Hematopoietic multipotent progenitor cell treated with erythropoietin and hydrocortisone succinate and interleukin-3 and kit ligand, for 8 days (in vitro differentiated cells): Measurements from ENCODE around the gene UBE2J2.

Experiments used
- DNase-seq: peaks from one replicate; pipeline ENCODE4 v3.0.0-alpha.2; 2015

The UBE2J2 gene

DNA sequence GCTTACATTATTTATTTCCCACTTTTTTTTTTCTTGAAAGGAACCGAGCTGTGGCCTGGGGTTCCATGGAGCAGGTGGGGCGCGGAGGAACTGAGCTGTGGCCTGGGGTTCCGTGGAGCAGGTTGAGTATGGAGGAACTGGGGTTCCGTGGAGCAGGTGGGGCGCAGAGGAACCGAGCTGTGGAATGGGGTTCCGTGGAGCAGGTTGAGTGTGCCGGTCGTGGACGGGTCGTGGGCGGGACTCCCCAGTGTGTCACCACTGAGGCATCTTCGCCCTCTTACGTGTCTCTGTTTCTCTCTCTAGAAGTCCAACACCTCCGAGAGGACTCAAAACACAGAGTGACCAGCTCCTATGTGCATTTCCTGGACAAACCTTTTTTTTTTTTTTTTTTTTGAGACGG, 5.4 kb upstream of the UBE2J2 start:
- DNase-seq = no peak

DNA sequence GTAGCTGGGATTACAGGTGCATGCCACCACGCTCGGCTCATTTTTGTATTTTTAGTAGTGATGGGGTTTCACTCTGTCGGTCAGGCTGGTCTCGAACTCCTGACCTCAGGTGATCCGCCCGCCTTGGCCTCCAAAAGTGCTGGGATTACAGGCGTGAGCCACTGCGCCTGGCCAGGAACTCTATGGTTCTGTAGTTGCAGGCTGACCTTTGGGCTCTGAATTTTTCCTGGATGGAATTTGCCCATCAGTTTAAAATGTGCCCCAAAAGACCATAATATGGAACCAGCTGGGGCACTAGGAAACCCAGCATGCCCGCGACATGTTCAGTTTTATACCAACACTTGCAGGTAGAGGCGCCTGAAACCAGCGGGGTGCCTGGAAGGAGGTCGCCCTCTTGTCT, 5.0 kb upstream of the UBE2J2 start:
- DNase-seq = no peak

DNA sequence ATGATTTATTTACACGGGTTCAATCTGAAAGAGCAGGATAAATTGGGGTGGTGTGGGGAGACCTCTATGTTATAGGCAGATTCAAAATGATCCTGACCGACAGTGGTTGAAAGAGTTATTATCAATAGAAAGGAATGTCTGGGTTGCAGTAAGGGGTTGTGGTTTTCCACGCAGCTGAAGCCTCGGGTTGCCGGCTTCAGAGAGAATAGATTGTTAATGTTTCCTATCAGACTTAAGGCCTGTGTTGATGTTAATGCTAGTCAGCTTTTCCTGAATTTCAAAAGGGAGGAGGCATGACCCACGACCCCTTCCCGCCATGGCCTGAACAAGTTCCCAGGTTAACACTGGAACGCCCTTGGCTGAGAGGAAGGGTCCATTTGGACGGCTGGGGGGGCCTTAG, 2.2 kb upstream of the UBE2J2 start:
- DNase-seq = no peak

DNA sequence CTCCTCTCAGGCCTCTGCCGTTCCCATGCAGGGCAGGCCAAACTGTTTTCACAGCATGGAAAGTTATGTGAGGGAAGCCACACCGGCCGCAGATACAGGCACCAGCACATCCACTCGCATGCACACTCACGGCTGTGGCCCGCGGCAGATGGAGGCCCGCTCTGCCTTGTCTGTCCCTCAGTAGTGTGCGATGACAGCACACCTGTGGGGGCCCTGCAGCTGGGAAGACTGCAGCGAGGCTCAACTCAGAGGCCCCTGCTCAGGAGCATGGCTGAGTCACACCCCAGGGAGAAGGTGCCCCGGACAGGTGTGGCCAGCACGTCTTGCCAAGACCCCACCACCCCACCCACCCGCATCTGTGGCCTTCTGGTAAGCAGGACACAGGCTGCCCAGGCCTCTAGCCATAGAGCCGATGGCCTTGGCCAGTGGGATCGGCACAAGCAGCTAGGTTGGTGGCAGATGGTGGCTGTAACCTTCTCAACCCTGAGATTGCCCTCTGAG, 1.3 kb upstream of the UBE2J2 start:
- DNase-seq = no peak

DNA sequence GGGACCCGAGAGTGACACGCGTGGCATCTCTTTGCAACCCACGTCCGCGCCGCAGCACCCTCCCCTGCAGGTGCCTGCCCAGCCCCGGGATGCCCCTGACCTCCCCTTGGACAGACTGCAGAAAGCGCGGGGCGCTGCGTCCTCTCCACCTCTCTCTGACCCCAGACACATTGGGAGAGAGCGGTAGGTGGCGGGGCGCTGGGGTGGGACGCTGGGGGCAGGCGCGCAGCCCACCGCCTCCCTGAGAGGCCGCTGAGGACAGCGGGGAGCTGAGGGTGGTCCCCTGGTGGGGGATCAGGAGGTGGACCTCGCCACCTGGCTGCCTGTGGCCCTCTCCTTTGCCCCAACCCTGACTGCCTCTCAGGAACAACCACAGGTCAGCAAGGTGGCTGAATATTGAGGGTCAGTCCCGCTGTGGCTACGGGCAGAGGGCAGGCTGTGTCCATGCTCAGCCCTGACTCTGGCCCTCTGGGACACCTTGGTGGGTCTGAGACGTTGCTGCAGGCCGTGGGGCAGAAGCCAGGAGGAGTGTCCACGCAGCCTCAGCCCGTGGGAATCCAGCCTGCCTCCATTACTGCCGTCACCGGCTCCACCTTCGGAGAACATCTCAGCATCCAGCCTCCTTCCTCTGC, 761 bp upstream of the UBE2J2 start:
- no peak for DNase-seq

DNA sequence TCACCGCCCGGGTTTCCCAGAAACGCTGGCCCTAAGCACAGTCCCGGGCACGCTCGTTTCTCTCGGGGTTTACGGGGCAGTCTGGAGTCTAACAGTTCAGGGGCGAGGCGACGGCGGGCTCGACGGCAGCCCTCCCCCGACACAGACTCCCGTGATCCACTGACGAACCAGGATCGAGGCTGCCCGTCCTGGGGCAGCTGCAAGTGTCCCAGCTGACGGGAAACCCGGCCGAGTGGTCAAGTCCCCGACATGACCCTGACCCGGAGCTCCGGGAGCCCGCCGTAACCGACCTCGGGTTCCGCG, 494 bp downstream of the UBE2J2 start:
- DNase-seq = no peak

DNA sequence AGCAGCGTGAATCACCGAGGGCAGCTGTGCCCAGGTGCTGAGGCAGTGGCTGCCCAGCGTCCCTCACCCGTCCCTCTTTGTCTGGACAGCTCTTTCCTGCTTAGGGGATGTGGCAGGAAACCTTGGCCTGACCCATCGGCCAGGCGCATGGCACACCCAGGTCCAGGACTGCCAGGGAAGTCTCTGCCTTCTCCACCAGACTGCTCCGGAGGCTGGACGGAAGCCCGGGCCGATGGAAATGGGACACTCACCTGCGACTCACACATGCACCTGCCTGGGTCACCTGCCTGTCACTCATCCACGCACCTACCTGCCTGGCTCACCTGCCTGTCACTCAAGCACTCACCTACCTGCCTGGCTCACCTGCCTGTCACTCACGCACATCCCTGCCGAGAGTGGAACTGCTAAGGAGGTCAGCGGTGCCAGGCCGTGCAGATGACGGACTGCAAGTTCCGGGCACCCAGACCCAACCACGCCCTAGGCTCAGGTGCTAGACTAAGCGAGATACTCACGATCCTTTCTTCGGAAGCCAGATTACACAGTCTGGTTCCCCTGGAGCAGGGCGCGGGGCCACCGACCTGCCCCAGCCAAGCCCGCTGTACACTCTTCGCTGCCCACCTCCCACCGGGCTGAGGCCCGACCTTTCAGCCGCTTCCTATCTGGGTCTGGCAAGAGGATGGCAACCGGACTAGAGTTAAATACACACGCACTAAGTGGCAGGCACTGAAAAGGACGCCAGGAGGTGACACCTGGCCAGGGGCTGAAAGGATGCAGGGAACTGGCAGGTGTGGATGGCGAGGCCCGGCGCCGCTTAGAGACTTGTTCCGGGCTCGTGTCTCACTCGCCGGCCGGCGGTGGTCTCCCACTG, 1.1 kb downstream of the UBE2J2 start:
- no peak for DNase-seq

DNA sequence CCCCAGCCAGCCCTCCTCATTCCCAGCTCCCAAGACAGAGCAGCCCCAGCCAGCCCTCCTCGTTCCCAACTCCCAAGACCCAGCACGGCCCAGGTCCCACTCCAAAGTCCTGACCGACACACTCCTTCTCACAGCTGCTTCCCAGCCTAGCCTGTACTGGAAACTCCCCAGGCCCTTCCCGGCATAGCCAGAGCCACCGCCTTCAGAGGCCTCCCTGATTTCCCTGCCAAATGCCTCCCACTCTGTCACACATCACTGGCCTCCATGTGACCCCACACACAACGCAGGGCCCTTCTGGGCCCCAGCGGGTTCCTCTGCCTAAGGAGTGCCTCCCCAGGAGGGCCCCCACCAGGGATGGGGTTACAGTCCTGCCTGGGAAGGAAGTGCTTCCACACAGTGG, 2.8 kb downstream of the UBE2J2 start:
- no peak for DNase-seq

DNA sequence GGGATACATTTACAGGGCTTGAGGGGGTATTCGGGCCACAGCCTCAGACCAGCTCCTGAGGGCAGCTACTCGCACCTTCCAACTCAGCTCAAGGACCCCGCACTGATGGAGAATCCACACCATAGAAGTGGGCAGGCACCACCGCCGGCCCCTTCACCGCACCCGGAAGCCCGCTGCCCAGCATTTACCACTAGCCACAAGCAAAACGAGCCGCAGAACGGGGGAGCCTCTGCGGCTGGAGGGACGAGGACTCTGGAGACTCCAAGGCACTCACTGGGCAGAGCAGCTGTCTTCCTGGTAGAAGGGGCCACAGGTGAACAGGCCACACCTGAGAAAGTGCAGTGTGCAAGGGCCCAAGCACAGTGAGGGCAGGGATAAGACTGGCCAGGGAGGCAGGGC, 5.4 kb downstream of the UBE2J2 start:
- no peak for DNase-seq

DNA sequence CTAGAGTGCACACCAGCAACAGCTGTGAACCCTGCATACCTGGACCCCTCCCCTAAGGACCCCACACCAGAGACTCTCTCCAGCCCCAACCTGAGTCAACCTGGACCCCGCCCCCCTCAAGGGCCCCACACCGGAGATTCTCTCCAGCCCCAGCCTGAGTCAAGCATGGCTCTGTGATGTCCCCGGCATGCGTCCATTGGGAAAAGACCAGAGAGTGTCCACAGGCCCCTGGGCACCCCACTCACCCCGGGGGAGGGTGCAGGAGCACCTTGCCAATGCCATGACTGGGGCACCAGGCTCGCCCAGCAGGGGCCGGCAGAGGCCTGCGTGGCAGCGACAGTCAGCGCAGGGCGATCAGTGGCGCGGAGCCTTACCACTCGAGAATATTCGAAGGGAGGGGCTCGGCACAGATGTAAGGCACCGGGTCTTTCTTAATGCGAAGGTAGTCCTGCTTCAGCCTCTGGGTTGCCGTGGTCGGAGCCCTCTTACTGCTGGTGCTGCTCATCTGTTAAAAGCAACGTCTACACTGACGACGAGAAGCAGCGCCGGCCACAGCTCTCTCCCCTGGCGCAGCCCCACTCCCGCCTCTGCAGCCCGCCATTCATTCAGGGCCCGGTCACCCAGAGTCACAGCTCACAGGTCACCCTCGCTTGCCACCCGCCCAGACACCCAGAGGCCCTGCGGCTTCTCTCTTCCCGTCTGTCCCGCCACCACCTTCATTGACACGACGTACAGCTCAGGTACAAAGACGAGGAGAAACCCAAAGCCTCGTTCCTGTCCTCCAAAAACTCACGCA, 6.0 kb downstream of the UBE2J2 start:
- no peak for DNase-seq

DNA sequence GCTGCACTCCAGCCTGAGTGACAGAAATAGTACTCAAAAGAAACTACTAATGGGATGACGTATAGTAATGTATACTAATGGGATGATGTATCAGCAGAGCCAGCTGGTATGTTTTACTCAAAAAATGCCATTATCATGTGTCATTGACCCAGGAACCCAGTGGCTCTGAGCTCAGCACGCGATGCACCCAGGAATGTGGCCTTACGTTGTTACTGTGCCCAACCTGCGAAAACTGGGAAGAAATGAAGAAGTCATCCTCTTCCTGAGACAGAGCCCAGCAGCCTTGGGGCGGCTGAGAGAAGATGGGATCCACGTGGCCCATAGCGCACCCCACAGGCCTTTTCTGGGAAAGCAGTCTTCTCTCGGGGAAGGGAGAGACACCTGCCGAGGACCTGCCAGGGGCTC, 8.8 kb downstream of the UBE2J2 start:
- peak; percentile 58 for DNase-seq

DNA sequence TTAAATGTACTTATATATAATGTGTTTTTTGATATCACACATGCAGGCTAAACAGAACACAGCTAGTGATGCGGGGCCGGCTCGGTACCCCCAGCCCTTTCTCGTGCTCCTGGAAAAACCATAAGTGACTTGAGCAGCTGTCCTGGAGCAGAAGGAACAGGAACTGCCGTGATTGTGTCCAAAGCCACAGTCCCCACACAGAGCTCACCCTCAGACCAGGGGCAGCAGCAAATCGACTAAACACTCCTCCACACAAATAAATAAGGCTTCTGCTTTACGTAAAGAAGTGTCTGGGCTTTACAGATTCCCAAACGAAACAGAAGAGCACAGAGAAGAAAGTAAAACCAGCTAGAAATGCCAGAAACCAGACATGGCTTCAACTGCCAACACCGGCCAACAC, 9.6 kb downstream of the UBE2J2 start:
- DNase-seq = no peak

DNA sequence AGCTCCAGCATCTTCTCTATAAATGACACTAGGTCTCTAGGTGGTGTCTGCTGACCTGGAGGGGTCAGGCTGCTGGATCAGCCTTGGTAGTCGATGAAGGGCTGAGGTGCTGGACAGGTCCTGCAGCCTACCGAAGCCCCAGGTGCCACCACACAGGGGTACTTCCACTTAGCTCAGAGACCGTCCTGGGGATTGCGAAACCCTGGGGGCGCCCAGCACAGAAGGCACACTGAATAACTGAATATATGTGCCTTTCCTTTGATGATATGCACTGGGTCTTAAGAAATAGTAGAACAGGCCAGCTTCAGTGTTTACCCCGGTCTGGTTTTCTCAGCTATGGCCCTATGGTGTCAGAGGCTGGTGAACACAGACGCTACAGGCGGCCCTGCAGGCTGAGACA, 10.9 kb downstream of the UBE2J2 start:
- no peak for DNase-seq

DNA sequence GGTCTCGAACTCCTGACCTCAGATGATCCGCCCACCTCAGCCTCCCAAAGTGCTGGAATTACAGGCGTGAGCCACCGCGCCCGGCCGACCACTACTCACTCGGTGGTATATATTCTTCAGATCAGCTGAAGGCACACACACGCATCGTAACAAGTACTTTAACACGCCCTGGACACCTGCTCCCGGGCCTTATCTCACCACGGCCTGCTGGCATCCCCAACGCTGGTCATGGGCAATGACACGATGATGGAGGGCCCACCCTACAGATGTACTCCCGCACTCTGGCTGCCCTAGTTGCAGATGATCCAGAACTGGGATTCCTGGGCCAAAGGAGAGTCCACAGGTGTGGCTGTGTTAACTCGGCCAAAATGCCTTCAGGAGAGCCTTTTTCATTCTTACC, 11.6 kb downstream of the UBE2J2 start:
- peak; percentile 90 for DNase-seq

DNA sequence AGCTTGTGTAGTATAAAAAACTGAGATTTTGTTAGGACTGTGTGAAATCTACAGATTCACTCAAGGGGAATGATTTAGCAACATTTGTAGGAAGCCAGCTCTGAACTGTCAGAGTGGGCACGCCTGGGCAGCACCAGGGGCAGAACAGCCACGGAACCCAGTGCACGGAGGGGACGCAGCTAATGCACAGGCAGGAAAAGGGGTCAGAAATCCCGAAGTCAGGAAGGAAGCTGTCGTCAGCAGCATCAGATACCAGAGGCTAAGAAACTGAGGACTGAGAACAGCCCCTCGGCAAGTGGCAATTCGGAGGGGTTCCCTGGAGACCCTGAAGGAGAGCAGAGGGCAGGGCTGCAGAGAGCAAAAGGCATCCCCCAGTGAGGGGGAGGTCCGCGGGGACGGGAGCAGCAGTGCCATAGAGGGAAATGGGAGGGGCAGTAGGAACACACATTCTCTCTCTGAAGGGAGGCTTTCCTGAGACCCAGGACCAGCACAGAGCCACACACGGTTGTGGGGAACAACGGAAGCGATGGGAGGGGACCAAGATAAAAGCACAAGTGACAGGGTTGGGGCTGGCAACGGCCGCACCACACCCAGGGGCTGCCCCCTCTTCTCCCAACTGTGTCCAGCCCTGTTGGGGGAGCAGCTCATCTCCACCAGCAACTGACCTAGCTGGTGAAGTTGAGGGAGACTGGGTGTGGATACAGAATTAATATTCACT, 12.7 kb downstream of the UBE2J2 start:
- DNase-seq = peak; percentile 94

DNA sequence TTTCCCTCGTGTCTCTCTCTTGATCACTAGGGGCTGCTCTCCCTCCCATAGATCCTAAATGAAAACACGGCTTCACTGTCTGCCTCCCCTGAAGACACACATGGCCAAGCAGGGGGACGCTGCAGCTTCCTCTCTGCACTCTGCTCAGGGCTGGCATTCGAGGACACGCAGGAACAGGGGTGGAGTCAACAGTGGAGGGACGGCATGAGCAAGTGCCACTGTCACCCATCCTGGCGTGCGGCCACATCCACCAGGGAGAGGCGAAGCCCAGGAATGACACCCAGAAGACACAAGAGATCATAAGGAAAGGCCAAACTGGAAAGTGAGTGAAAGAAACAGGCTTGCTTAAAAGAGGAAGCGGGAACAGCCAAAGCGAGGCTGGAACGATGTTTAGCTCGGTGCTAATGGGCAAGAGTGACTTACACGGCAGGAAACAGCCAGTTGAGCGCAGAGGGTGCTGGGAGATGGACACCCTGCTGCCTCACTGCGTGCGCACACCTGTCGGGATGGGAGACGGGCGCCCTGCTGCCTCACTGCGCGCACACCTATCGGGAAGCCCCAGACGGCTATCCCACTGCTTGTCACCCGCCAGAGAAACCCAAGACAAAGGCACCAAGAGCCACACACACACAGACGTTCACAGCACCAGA, 13.6 kb downstream of the UBE2J2 start:
- peak; percentile 65 for DNase-seq

DNA sequence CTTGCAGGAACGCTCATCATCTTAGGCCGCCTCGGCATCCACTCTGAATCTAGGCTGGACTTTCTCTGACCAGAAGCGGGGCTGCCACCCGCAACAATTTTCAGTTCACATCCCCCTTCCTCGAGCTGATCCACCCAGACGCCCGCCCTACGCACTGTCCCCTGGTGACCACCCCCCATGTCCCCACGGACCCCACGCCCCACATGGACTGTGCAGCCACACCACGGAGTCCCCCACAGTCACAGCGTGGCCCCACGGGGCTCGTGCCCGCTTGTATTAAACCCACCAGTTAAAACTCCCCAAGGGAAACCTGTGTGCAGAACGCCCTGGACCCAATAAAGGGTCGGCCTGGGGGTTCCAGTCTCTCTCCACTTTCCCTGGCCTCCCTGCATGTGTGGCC, 14.1 kb downstream of the UBE2J2 start:
- DNase-seq = no peak

DNA sequence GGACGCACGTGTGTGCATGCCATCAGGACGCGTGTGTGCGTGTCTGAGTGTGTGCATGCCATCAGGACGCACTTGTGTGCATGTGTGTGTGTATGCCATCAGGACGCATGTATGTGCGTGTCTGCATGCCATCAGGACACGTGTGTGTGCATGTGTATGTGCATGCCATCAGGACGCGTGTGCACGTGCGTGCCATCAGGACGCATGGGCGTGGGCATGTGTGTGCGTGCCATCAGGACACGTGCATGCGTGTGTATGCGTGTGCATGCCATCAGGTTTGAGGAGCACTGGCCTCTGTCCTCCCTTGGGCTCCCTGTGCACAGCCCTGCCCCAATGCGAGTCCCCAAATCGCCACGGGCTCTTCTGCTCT, 14.6 kb downstream of the UBE2J2 start:
- no peak for DNase-seq

DNA sequence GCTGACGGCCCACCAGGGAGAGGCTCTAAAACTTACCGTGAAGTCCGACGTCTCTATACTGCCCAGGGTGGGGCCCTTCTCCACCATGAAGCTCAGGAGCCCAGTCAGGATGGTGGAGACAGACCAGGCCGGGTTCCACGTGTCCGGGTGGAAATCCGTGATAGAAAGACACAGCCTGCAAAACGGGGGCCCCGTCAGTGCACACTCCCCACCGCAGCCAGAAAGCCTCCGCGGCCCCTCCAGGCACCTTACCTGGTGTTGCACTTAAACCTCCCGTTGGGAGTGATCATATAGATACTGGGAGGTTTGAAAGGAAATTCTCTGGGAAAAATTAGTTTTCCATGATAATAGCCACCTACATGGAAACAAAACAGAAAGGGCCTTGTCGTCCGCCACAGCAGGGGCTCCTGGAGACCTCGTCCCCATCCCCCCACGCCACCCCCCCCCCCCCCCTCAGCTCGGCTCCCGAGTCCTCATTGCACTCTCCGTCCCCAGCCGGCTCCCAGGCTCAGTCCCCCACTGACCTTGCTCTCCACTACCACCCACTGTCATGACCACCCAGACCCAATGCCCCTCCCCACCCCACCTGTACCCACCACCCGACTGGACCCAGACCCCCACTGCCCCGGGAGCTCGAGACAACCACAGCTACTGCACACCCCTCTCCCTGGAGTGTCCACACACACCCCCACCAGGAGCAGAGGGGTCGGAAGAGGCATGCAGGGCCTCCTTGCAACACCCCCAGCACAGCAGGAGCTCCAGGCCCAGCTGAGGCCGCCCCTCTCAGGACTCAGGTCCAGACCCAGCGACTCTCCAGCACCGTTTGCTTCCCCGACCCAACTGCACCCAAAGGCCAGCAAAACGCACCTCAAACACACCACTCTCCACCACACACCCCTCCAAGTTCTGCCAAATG, 16.4 kb downstream of the UBE2J2 start:
- no peak for DNase-seq

DNA sequence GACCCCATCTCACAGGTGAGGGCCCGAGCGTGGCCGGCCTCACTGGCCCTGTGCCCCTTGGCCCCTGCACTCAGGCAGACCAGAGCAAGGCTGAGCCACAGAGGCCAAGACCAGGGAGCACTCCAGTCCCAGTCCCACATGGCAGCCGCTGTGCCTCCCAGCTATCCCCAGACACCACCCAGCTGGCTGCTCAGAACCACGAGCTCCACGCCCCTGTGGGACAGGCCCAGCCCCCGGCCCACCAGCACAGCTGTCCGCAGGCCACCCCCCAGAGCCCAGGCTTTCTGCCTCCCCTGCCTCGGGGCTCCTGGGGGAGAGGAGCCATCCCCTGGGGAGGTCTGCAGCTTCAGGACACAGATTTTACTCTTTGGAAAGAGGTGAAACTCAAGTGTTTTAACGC, 18.0 kb downstream of the UBE2J2 start:
- DNase-seq = no peak

DNA sequence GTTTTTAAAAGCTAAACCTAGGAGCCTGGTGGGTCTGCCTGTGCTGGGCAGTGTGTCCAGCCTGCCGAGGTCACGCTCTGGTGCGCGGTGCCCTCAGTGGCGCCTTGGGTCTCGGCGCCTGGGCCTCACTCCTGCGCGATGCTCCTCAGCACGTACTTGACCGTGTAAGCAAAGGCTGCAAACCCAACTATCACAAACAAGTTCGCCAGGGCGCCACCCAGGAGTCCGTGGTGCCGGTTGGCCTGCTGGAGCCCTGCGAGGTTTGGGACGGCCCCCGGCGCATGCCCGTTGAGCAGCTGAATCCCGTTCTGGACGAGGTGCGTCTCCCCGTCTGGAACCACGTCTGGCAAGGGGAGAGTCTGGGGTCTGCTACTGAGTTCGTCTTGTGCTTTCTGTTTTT, 18.6 kb downstream of the UBE2J2 start:
- no peak for DNase-seq

DNA sequence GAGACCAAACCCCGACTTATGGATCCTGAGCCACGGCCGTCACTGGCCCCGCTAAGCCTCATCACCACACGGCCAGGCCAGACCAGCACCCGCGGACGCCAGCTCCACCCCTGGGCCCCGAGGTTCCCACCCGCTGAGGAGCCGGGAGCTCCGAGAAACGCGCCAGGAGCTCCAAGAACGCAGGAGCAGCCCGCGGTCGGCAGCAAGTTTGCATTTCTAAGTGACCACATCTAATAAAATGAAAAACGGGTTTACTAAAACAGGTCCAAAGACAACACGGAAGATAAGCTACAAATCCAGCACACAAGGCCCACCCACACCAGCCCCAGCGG, 19.0 kb downstream of the UBE2J2 start:
- no peak for DNase-seq
